GM23248 (cell line): ENCODE data around the gene NCK2. TPM values are rescaled to one million over a fixed set of nuclear protein-coding genes. Genes with fewer than 3 reads are reported as not detected.

Source experiments
- DNase-seq: peaks from one replicate; pipeline ENCODE4 v3.0.0-alpha.2; 2015
- H2AFZ ChIP-seq: fragments of 200-600 bp; sonication (generic); 2 replicates; pipeline ENCODE4 v1.6.1; 2016; ENCODE audit warnings: antibody characterized with exemption
- H3F3A ChIP-seq: fragments of 200-600 bp; sonication (generic); 2 replicates; pipeline ENCODE4 v1.6.1; 2016; ENCODE audit warnings: mild to moderate bottlenecking, antibody characterized with exemption, mixed run types; ENCODE audit not compliant: insufficient read depth
- H3K27ac ChIP-seq: fragments of 200-600 bp; sonication (generic); 2 replicates; pipeline ENCODE4 v1.5.1; 2016; ENCODE audit warnings: mild to moderate bottlenecking
- H3K27me3 ChIP-seq: fragments of 200-600 bp; sonication (generic); replicated peaks from 2 replicates; pipeline ENCODE4 v1.6.1; 2016; ENCODE audit warnings: mild to moderate bottlenecking; ENCODE audit not compliant: insufficient read depth
- H3K36me3 ChIP-seq: fragments of 200-600 bp; sonication (generic); 2 replicates; pipeline ENCODE4 v1.6.1; 2016; ENCODE audit warnings: low read depth, mild to moderate bottlenecking
- H3K4me1 ChIP-seq: fragments of 200-600 bp; sonication (generic); 2 replicates; pipeline ENCODE4 v1.6.1; 2016; ENCODE audit warnings: mild to moderate bottlenecking; ENCODE audit not compliant: insufficient read depth
- H3K4me2 ChIP-seq: fragments of 200-600 bp; sonication (generic); one replicate; pipeline ENCODE4 v1.6.1; 2016; ENCODE audit warnings: mild to moderate bottlenecking; ENCODE audit not compliant: unreplicated experiment
- H3K4me3 ChIP-seq: fragments of 200-600 bp; sonication (generic); 2 replicates; pipeline ENCODE4 v1.5.1; 2016; ENCODE audit warnings: mild to moderate bottlenecking
- H3K79me2 ChIP-seq: fragments of 200-600 bp; sonication (generic); 2 replicates; pipeline ENCODE4 v1.6.1; 2016; ENCODE audit warnings: mild to moderate bottlenecking; ENCODE audit not compliant: insufficient read depth
- H3K9ac ChIP-seq: fragments of 200-600 bp; sonication (generic); 2 replicates; pipeline ENCODE4 v1.6.1; 2016; ENCODE audit warnings: mild to moderate bottlenecking
- H3K9me2 ChIP-seq: fragments of 200-600 bp; sonication (generic); 2 replicates; pipeline ENCODE4 v1.6.1; 2016; ENCODE audit warnings: mixed run types, mild to moderate bottlenecking, moderate library complexity; ENCODE audit not compliant: insufficient read depth
- H3K9me3 ChIP-seq: fragments of 200-600 bp; sonication (generic); one replicate; pipeline ENCODE4 v1.6.1; 2017; ENCODE audit warnings: low read depth
- H4K20me1 ChIP-seq: fragments of 200-600 bp; sonication (generic); 2 replicates; pipeline ENCODE4 v1.6.0; 2016; ENCODE audit not compliant: insufficient read depth
- EZH2 ChIP-seq: fragments of 200-600 bp; sonication (generic); IDR thresholded peaks from 2 replicates; pipeline ENCODE4 v1.6.1; 2018; ENCODE audit warnings: antibody characterized with exemption, mild to moderate bottlenecking; ENCODE audit not compliant: insufficient read depth, poor library complexity, severe bottlenecking
- EZH2phosphoT487 ChIP-seq: fragments of 200-600 bp; sonication (generic); IDR thresholded peaks from 2 replicates; pipeline ENCODE4 v1.6.1; 2018; ENCODE audit warnings: antibody characterized with exemption, moderate library complexity, mild to moderate bottlenecking, low read depth; ENCODE audit not compliant: insufficient read depth
- WGBS, 2 experiments: methylation state at CpG; one replicate each; pipeline ENCODE4 v1.1.6; 2015 to 2017; ENCODE audit warnings: low lambda C conversion rate in 2 of 2, low coverage in 1 of 2; ENCODE audit errors: missing lambda C conversion rate in 2 of 2; 5-methylcytosine and 5-hydroxymethylcytosine counted together
- in situ Hi-C: fragments of 300-500 bp; cut with MboI; formaldehyde crosslinking; loops from 2 replicates; pipeline ENCODE4 v1.15.0; 2020
- polyA plus RNA-seq: library from polyadenylated mRNA; unstranded; fragments of >200 nt; fragmentation: Nextera tagmentation; extraction: Ambion mirVana; gene quantifications from 2 replicates; pipeline ENCODE4 v1.2.1, GENCODE V29; 2016
- total RNA-seq: library from RNA; depleted of rRNA; stranded (reverse); fragments of >200 nt; shearing (Covaris generic); gene quantifications from 2 replicates; pipeline ENCODE4 v1.2.3, GENCODE V29; 2014

Gene NCK2
- total and polyA plus RNA-seq, 2 experiments from 2014 or later, result 5.1 to 25.2 TPM

GRCh38 chr2:105757433-105757832 lies 12.7 kb downstream of the NCK2 start:
- Histone ChIP-seq H4K20me1 (no peaks in the 10 kb centered on the region; the same call in 1 of the 2 replicates), H3K27ac (no peak overlapping the region), H2AFZ (no peak overlapping the region), H3K27me3 (no peaks in the 10 kb centered on the region), H3K9ac (no peak overlapping the region), H3K9me3 (no peaks in the 10 kb centered on the region), H3K4me3 (no peak overlapping the region), H3K4me1 (no peaks in the 10 kb centered on the region), H3F3A (no peaks in the 10 kb centered on the region), H3K4me2 (no peak overlapping the region), H3K36me3 (no peaks in the 10 kb centered on the region), H3K9me2 (no peaks in the 10 kb centered on the region), H3K79me2 (peaks cover 98% of the 10 kb centered on the region)
- in situ Hi-C loops, result no loop called here
- no peak for DNase-seq
- TF ChIP-seq EZH2phosphoT487 (no peak), EZH2 (no peak)
- WGBS, 2 experiments, result 96% methylated on average over 4 of the region's 4 CpGs

- Histone ChIP-seq H4K20me1 (no peaks in the 10 kb centered on the region; the same call in 1 of the 2 replicates), H3K9ac (no peak overlapping the region), H2AFZ (no peak overlapping the region), H3K79me2 (peaks cover 98% of the 10 kb centered on the region), H3K9me2 (no peaks in the 10 kb centered on the region), H3F3A (no peaks in the 10 kb centered on the region), H3K4me3 (no peak overlapping the region), H3K27me3 (no peaks in the 10 kb centered on the region), H3K27ac (no peak overlapping the region), H3K4me1 (no peaks in the 10 kb centered on the region), H3K9me3 (no peaks in the 10 kb centered on the region), H3K36me3 (no peaks in the 10 kb centered on the region), H3K4me2 (no peak overlapping the region)
- DNase-seq, result no peak
- no peak for TF ChIP-seq EZH2
- TF ChIP-seq EZH2phosphoT487, result no peak
- in situ Hi-C loops, result no loop called here
- 87 to 89% methylated on average over 8 of the region's 8 CpGs for WGBS, 2 experiments
Measured at GRCh38 chr2:105760191-105760590, 15.5 kb downstream of the NCK2 start.

GRCh38 chr2:105760639-105761337 lies 16.1 kb downstream of the NCK2 start:
- TF ChIP-seq EZH2, result no peak
- no peak for TF ChIP-seq EZH2phosphoT487
- no peaks in the 10 kb centered on the region for H3K4me1 ChIP-seq
- no peaks in the 10 kb centered on the region for H3F3A ChIP-seq
- peaks cover 96% of the 10 kb centered on the region for H3K79me2 ChIP-seq
- no peak overlapping the region for H3K27ac ChIP-seq
- H3K9me2 ChIP-seq, result no peaks in the 10 kb centered on the region
- no peak overlapping the region for H3K4me3 ChIP-seq
- no peak for DNase-seq
- H3K9me3 ChIP-seq, result no peaks in the 10 kb centered on the region
- no peak overlapping the region for H3K9ac ChIP-seq
- in situ Hi-C loops, result no loop called here
- no peaks in the 10 kb centered on the region; the same call in 1 of the 2 replicates for H4K20me1 ChIP-seq
- H2AFZ ChIP-seq, result no peak overlapping the region
- H3K36me3 ChIP-seq, result no peaks in the 10 kb centered on the region
- H3K27me3 ChIP-seq, result no peaks in the 10 kb centered on the region
- H3K4me2 ChIP-seq, result no peak overlapping the region
- 96% methylated on average over 12 of the region's 12 CpGs for WGBS, 2 experiments

- Histone ChIP-seq H3K79me2 (peaks cover 94% of the 10 kb centered on the region), H3K9me2 (no peaks in the 10 kb centered on the region), H3F3A (no peaks in the 10 kb centered on the region), H3K27me3 (no peaks in the 10 kb centered on the region), H3K27ac (no peak overlapping the region), H4K20me1 (no peaks in the 10 kb centered on the region; the same call in 1 of the 2 replicates), H3K9ac (no peak overlapping the region), H3K4me1 (no peaks in the 10 kb centered on the region), H3K4me3 (no peak overlapping the region), H2AFZ (no peak overlapping the region), H3K9me3 (no peaks in the 10 kb centered on the region), H3K36me3 (no peaks in the 10 kb centered on the region), H3K4me2 (no peak overlapping the region)
- DNase-seq, result no peak
- WGBS, 2 experiments, result 83 to 92% methylated on average over 11 of the region's 11 CpGs
- TF ChIP-seq EZH2 (no peak), EZH2phosphoT487 (no peak)
- in situ Hi-C loops, result no loop called here
Measured at GRCh38 chr2:105761931-105762515, 17.3 kb downstream of the NCK2 start.
